GM10266 (cell line): Measurements from ENCODE around the gene CRYAB.
"Not testable (repeated sequence)": the region's sequence is repeated elsewhere in the genome, so short reads cannot be mapped to it uniquely, and the experiment has no call there.

Source experiments
- DNase-seq: peaks from one replicate; pipeline ENCODE4 v3.0.0; 2012; ENCODE audit errors: extremely low spot score
- TF ChIP-seq, protein P1 (sequence below): IDR thresholded peaks from 2 replicates; pipeline ENCODE4 v1.5.1; 2012; ENCODE audit warnings: mild to moderate bottlenecking, low read depth; ENCODE audit not compliant: control insufficient read depth, insufficient read depth; ENCODE audit errors: missing control alignments

Gene CRYAB

DNA sequence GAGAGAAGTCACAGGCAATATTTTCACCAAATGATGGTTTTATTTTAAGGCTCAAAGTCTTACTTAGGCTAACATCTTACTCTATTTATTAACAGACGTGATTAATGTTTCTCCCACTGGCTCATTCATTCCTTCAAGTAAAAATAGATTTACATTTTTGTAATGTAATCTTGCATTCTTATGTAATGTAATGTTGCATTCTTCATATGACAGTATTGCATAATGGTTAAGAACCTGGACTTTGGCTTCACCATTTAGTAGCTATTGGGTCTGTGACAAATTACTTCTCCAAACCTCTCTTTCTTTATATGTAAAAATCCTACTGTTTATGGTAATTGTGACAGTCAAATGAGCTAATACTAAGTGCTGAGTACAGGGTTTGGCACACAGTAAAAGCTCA is 22.3 kb upstream of the CRYAB start:
- DNase-seq = no peak
- TF ChIP-seq, protein P1, sequence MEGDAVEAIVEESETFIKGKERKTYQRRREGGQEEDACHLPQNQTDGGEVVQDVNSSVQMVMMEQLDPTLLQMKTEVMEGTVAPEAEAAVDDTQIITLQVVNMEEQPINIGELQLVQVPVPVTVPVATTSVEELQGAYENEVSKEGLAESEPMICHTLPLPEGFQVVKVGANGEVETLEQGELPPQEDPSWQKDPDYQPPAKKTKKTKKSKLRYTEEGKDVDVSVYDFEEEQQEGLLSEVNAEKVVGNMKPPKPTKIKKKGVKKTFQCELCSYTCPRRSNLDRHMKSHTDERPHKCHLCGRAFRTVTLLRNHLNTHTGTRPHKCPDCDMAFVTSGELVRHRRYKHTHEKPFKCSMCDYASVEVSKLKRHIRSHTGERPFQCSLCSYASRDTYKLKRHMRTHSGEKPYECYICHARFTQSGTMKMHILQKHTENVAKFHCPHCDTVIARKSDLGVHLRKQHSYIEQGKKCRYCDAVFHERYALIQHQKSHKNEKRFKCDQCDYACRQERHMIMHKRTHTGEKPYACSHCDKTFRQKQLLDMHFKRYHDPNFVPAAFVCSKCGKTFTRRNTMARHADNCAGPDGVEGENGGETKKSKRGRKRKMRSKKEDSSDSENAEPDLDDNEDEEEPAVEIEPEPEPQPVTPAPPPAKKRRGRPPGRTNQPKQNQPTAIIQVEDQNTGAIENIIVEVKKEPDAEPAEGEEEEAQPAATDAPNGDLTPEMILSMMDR = no peak

GRCh38 chr11:111933176-111933575 is 21.6 kb upstream of the CRYAB start:
- not testable (repeated sequence) for DNase-seq

DNA sequence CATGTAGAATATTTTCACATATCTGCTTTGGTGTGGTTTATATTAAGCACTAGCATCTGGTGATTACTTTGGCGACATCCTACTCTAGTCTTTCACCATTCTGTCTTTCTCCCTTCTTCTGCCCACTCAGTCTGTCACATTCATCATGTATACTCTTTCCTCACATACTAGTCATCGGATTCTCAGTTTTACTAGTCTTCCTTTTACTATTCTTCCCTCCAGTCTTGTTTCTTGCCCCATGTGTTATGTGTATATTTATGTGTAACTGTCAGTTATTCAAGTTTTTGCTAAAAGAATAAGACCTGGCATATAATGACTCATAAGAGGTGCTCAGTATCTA is 21.0 kb upstream of the CRYAB start:
- TF ChIP-seq, protein P1 = no peak
- DNase-seq = no peak

DNA sequence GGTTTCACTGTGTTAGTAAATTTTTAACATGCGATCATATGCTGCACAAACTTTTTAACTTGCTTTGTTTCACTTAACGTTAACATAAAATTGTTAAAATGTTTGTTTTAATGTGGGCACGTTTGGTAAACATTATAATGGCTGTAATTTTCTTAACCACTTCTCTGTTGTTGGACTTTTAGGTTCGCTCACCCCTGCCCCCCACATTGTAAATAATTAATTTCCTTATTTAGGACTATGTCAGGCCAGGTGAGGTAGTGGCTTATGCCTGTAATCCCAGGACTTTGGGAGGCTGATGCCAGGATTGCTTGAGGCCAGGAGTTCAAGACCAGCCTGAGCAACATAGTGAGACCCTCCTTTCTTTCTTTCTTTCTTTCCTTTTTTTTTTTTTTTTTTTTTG is 18.9 kb upstream of the CRYAB start:
- TF ChIP-seq, protein P1 = no peak
- DNase-seq = no peak

DNA sequence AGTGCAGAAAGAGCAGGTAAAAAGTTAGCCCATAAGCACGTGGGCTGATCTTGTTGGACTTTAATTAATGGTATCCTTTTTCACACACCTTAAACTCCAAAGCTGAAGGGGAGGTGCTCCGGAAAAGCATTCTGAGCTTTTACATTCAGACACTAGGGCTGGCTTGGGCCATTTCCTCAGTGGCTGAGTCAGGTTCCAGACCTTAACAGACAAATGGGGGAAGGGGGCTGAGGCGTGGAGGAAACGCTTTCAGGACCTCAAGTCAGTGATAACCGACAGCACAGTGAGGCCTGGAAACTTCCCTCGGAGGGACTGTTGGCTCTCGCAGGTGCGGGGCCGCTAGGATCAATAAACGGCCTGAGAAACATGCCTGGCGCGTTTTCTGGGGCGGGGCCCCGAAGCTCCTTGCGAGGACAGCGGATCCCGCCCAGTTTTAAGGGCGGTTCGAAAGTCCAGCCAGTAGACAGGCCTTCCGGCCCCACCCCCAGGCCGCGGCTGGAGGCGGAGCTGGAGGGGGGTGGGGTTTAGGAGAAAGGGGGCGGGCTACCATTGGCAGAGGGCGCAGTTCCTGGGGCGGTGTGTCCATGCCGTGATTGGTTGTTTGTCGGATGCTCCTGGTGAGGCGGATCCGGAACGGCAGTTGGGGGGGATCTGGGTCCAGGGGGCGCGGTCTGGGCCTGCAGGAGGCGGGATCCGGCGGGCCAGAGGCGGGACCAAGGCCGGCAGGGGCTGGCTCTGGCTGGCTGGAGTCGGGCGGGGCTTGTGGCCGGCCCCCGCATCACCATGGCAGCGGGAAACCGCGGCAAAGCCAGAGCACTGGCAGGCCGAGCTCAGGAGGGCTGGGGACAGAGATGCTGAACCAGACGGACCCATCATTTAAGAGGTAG is 15.2 kb upstream of the CRYAB start:
- TF ChIP-seq, protein P1 = no peak
- peak; percentile 98 for DNase-seq

- TF ChIP-seq, protein P1 = no peak
- no peak for DNase-seq
Measured at GRCh38 chr11:111925953-111926352, 14.4 kb upstream of the CRYAB start.

GRCh38 chr11:111923951-111924350 is 12.4 kb upstream of the CRYAB start:
- DNase-seq = no peak
- TF ChIP-seq, protein P1 = no peak
